Ishikawa (cell line): ENCODE results near the gene NEBL.

Source experiments
- CEBPB ChIP-seq: IDR thresholded peaks from 2 replicates; pipeline ENCODE4 v1.6.1; 2012
- CREB1 ChIP-seq: IDR thresholded peaks from 2 replicates; pipeline ENCODE4 v1.6.1; 2012; ENCODE audit warnings: low read depth
- EGR1 ChIP-seq: IDR thresholded peaks from 2 replicates; pipeline ENCODE4 v1.6.1; 2012
- EP300 ChIP-seq: IDR thresholded peaks from 2 replicates; pipeline ENCODE4 v1.6.1; 2012; ENCODE audit warnings: borderline replicate concordance
- FOXM1 ChIP-seq: IDR thresholded peaks from 2 replicates; pipeline ENCODE4 v1.6.1; 2012; ENCODE audit warnings: low read depth, borderline replicate concordance
- NFIC ChIP-seq: IDR thresholded peaks from 2 replicates; pipeline ENCODE4 v1.6.1; 2012
- RAD21 ChIP-seq: IDR thresholded peaks from 2 replicates; pipeline ENCODE4 v1.6.1; 2012; ENCODE audit warnings: low read depth
- REST ChIP-seq: IDR thresholded peaks from 2 replicates; pipeline ENCODE4 v1.6.1; 2012; ENCODE audit warnings: low read depth, mild to moderate bottlenecking
- TAF1 ChIP-seq: IDR thresholded peaks from 2 replicates; pipeline ENCODE4 v1.6.1; 2012; ENCODE audit warnings: low read depth, mild to moderate bottlenecking
- TCF12 ChIP-seq: IDR thresholded peaks from 2 replicates; pipeline ENCODE4 v1.6.1; 2012; ENCODE audit warnings: low read depth
- USF1 ChIP-seq: IDR thresholded peaks from 2 replicates; pipeline ENCODE4 v1.6.1; 2012
- YY1 ChIP-seq: IDR thresholded peaks from 2 replicates; pipeline ENCODE4 v1.6.1; 2012; ENCODE audit warnings: low read depth
- ZBTB7A ChIP-seq: IDR thresholded peaks from 2 replicates; pipeline ENCODE4 v1.6.1; 2012; ENCODE audit warnings: low read depth

- no peak for TF ChIP-seq CREB1
- TF ChIP-seq YY1 = no peak
- TF ChIP-seq EP300 = no peak
- no peak for TF ChIP-seq CEBPB
- TF ChIP-seq REST = no peak
- no peak for TF ChIP-seq RAD21
- no peak for TF ChIP-seq TAF1
- no peak for TF ChIP-seq USF1
- TF ChIP-seq ZBTB7A = no peak
- no peak for TF ChIP-seq FOXM1
- TF ChIP-seq NFIC = no peak
- no peak for TF ChIP-seq TCF12
- no peak for TF ChIP-seq EGR1
These were observed 26.3 kb downstream of the NEBL start for GRCh38 chr10:20870834-20871233.
